ENCODE measurements around the gene FSHR.
A peak's percentile ranks its signal among the peaks of the same experiment; 100 is the strongest.

FSHR gene

GRCh38 chr2:48954311-48954710 lies 200.0 kb downstream of the FSHR start:
- TF ChIP-seq CTCF (IDR thresholded peaks at IDR 0.05; ENCODE audit: low read depth, low read length), result no peak
- Histone ChIP-seq H3K4me1 (peaks cover 6% of the 10 kb centered on the region), H3K36me3 (no peaks in the 10 kb centered on the region), H3K9me3 (no peaks in the 10 kb centered on the region), H3K27me3 (no peaks in the 10 kb centered on the region), H3K4me3 (ENCODE audit: low read depth, low read length) (no peak overlapping the region)
- no peak for DNase-seq

GRCh38 chr2:48952614-48953013 lies 201.7 kb downstream of the FSHR start:
- TF ChIP-seq CTCF (IDR thresholded peaks at IDR 0.05; ENCODE audit: low read depth, low read length), result no peak
- Histone ChIP-seq H3K4me1 (peaks cover 6% of the 10 kb centered on the region), H3K36me3 (no peaks in the 10 kb centered on the region), H3K27me3 (no peaks in the 10 kb centered on the region), H3K9me3 (no peaks in the 10 kb centered on the region), H3K4me3 (ENCODE audit: low read depth, low read length) (no peak overlapping the region)
- DNase-seq, result no peak

GRCh38 chr2:48952143-48952542 lies 202.2 kb downstream of the FSHR start:
- H3K36me3 ChIP-seq, result no peaks in the 10 kb centered on the region
- H3K4me1 ChIP-seq, result peaks cover 6% of the 10 kb centered on the region
- no peaks in the 10 kb centered on the region for H3K27me3 ChIP-seq
- no peaks in the 10 kb centered on the region for H3K9me3 ChIP-seq
- no peak for TF ChIP-seq CTCF (IDR thresholded peaks at IDR 0.05; ENCODE audit: low read depth, low read length)
- no peak overlapping the region for H3K4me3 ChIP-seq (ENCODE audit: low read depth, low read length)
- peak; percentile 42 for DNase-seq

- Histone ChIP-seq H3K4me1 (peaks cover 6% of the 10 kb centered on the region), H3K36me3 (no peaks in the 10 kb centered on the region), H3K4me3 (ENCODE audit: low read depth, low read length) (no peak overlapping the region), H3K27me3 (no peaks in the 10 kb centered on the region), H3K9me3 (no peaks in the 10 kb centered on the region)
- TF ChIP-seq CTCF (IDR thresholded peaks at IDR 0.05; ENCODE audit: low read depth, low read length), result no peak
- DNase-seq, result no peak
These were observed 205.8 kb downstream of the FSHR start for GRCh38 chr2:48948400-48949125.

GRCh38 chr2:48946449-48947048 lies 207.8 kb downstream of the FSHR start:
- Histone ChIP-seq H3K36me3 (no peaks in the 10 kb centered on the region), H3K4me3 (ENCODE audit: low read depth, low read length) (no peak overlapping the region), H3K9me3 (no peaks in the 10 kb centered on the region), H3K27me3 (no peaks in the 10 kb centered on the region), H3K4me1 (no peaks in the 10 kb centered on the region)
- TF ChIP-seq CTCF (IDR thresholded peaks at IDR 0.05; ENCODE audit: low read depth, low read length), result peak; percentile 75
- peak; percentile 15 for DNase-seq

GRCh38 chr2:48944956-48945355 lies 209.4 kb downstream of the FSHR start:
- peaks cover 6% of the 10 kb centered on the region for H3K4me1 ChIP-seq
- no peak for TF ChIP-seq CTCF (IDR thresholded peaks at IDR 0.05; ENCODE audit: low read depth, low read length)
- no peaks in the 10 kb centered on the region for H3K9me3 ChIP-seq
- H3K27me3 ChIP-seq, result no peaks in the 10 kb centered on the region
- no peak for DNase-seq
- no peak overlapping the region for H3K4me3 ChIP-seq (ENCODE audit: low read depth, low read length)
- no peaks in the 10 kb centered on the region for H3K36me3 ChIP-seq
